Measurements from ENCODE around the gene TCF25.
"Not testable (repeated sequence)": the region's sequence is repeated elsewhere in the genome, so short reads cannot be mapped to it uniquely, and the experiment has no call there.

TCF25 gene

GRCh38 chr16:89906140-89907025 lies 33.0 kb downstream of the TCF25 start:
- DNase-seq: no peak

GRCh38 chr16:89907055-89907814 lies 33.8 kb downstream of the TCF25 start:
- DNase-seq: no peak

- no peak for DNase-seq
These were observed 34.8 kb downstream of the TCF25 start for GRCh38 chr16:89908236-89908635.

- DNase-seq: peak; percentile 71
These were observed 36.7 kb downstream of the TCF25 start for GRCh38 chr16:89909777-89910716.

GRCh38 chr16:89910717-89911354 lies 37.4 kb downstream of the TCF25 start:
- DNase-seq: no peak

- no peak for DNase-seq
These were observed 38.0 kb downstream of the TCF25 start for GRCh38 chr16:89911375-89911774.

GRCh38 chr16:89912143-89912542 lies 38.8 kb downstream of the TCF25 start:
- no peak for DNase-seq

- no peak for DNase-seq
These were observed 39.2 kb downstream of the TCF25 start for GRCh38 chr16:89912627-89913026.

- DNase-seq: no peak
These were observed 40.3 kb downstream of the TCF25 start for GRCh38 chr16:89913408-89914387.

GRCh38 chr16:89914642-89915285 lies 41.4 kb downstream of the TCF25 start:
- DNase-seq: not testable (repeated sequence)

- DNase-seq: no peak
These were observed 42.2 kb downstream of the TCF25 start for GRCh38 chr16:89915303-89916232.

- DNase-seq: peak; percentile 69
These were observed 44.5 kb downstream of the TCF25 start for GRCh38 chr16:89917773-89918452.

GRCh38 chr16:89918453-89919347 lies 45.3 kb downstream of the TCF25 start, which contains the start of gene MC1R:
MC1R (plus strand) TSS chr16:89918862; CDS start chr16:89919259, 397 bp downstream.
- DNase-seq: no peak

GRCh38 chr16:89919535-89920406 lies 46.4 kb downstream of the TCF25 start:
- DNase-seq: no peak

GRCh38 chr16:89920723-89921122 lies 47.3 kb downstream of the TCF25 start:
- DNase-seq: no peak

GRCh38 chr16:89921131-89921701 lies 47.8 kb downstream of the TCF25 start:
- DNase-seq: no peak

Measured in activated CD4-positive, alpha-beta T cell treated with anti-CD3 and anti-CD28 coated beads, Interleukin-2, amount 50 U/mL, for 1 hour (primary cell).